Measurements from ENCODE around the gene PTPRN2.
"Not testable (repeated sequence)": the region's sequence is repeated elsewhere in the genome, so short reads cannot be mapped to it uniquely, and the experiment has no call there.

Gene PTPRN2

GRCh38 chr7:157714166-157715070, 873.2 kb downstream of the PTPRN2 start:
- DNase-seq, result no peak

GRCh38 chr7:157713591-157713990, 874.0 kb downstream of the PTPRN2 start:
- no peak for DNase-seq

- no peak for DNase-seq
Measured at GRCh38 chr7:157712666-157713235, 874.9 kb downstream of the PTPRN2 start.

GRCh38 chr7:157711353-157711888, 876.2 kb downstream of the PTPRN2 start:
- no peak for DNase-seq

GRCh38 chr7:157710396-157710795, 877.2 kb downstream of the PTPRN2 start:
- DNase-seq, result no peak

- no peak for DNase-seq
Measured at GRCh38 chr7:157709531-157710251, 877.9 kb downstream of the PTPRN2 start.

- no peak for DNase-seq
Measured at GRCh38 chr7:157708919-157709295, 878.7 kb downstream of the PTPRN2 start.

- no peak for DNase-seq
Measured at GRCh38 chr7:157707983-157708918, 879.4 kb downstream of the PTPRN2 start.

- DNase-seq, result no peak
Measured at GRCh38 chr7:157704365-157704764, 883.3 kb downstream of the PTPRN2 start.

GRCh38 chr7:157703534-157704195, 884.0 kb downstream of the PTPRN2 start:
- no peak for DNase-seq

- no peak for DNase-seq
Measured at GRCh38 chr7:157703131-157703530, 884.5 kb downstream of the PTPRN2 start.

GRCh38 chr7:157702311-157703023, 885.2 kb downstream of the PTPRN2 start:
- no peak for DNase-seq

GRCh38 chr7:157701395-157702180, 886.0 kb downstream of the PTPRN2 start:
- not testable (repeated sequence) for DNase-seq

GRCh38 chr7:157700231-157701005, 887.2 kb downstream of the PTPRN2 start:
- DNase-seq, result no peak

GRCh38 chr7:157699357-157700013, 888.1 kb downstream of the PTPRN2 start:
- DNase-seq, result no peak

- not testable (repeated sequence) for DNase-seq
Measured at GRCh38 chr7:157697287-157697686, 890.3 kb downstream of the PTPRN2 start.

GRCh38 chr7:157695609-157696008, 892.0 kb downstream of the PTPRN2 start:
- not testable (repeated sequence) for DNase-seq

- DNase-seq, result no peak
Measured at GRCh38 chr7:157694376-157694665, 893.3 kb downstream of the PTPRN2 start.

All from fibroblast of skin of abdomen (primary cell).